ENCODE data around the gene PRRG3. TPM values are rescaled to one million over a fixed set of nuclear protein-coding genes. Genes with fewer than 3 reads are reported as not detected.

PRRG3 gene
- total RNA-seq, 1 experiment from 2014 or later, result not detected

DNA sequence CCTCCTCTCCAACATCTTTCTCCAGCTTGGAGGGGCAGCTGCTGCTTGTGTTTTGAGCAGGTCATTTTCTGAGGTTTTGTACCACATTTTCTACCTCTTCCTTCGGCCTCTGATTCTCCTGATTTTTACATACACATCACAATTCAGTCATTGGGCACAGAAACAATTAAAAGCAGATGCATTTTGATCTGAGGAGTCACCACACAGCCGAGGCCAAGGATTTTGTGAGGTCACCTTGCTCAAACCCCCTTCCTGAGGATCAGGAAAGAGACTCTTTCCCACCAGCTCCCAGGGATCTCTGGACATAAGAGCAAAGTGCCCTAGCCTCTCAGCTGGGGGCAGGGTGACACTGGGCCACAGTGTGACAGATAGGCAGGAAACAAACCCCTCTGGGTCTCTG lies 15.2 kb downstream of the PRRG3 start:
- POLR2A ChIA-PET, result no interaction called here
- intact Hi-C loops (cut with micrococcal nuclease), result loop anchor here (5.0 kb wide), 1 partner anchor 927 kb away; the partner anchor contains the start of gene GABRQ

More for the DNA sequence above, 15.2 kb downstream of the PRRG3 start:
- no peak overlapping the region for H3K4me3 ChIP-seq (replicated peaks in 1 of 2; ENCODE audit: low read depth in 1 of 2, low read length in 2 of 2)
- ATAC-seq (no peak), DNase-seq (ENCODE audit: low read depth, low spot score) (no peak)
- H4K20me1 ChIP-seq (ENCODE audit: insufficient read depth), result no peaks in the 10 kb centered on the region
- ChIA-PET CTCF (no interaction called here), RAD21 (ENCODE audit: low non-redundant PET in 1 of 2, low total read pairs in 2 of 2, uncharacterized antibody in 2 of 2, unreplicated experiment in 2 of 2) (no interaction called here)
- H3K27ac ChIP-seq (ENCODE audit: low read depth, low read length), result no peak overlapping the region
- BruUV-seq (replicated peaks), result no TSS peak
- H3K4me2 ChIP-seq (ENCODE audit: low read length), result no peak overlapping the region
- no peak for TF ChIP-seq ZFX (IDR thresholded peaks at IDR 0.05)
- no peak for TF ChIP-seq ZNF274 (IDR thresholded peaks at IDR 0.05; ENCODE audit: low read depth, low read length)
- TF ChIP-seq, protein P1, sequence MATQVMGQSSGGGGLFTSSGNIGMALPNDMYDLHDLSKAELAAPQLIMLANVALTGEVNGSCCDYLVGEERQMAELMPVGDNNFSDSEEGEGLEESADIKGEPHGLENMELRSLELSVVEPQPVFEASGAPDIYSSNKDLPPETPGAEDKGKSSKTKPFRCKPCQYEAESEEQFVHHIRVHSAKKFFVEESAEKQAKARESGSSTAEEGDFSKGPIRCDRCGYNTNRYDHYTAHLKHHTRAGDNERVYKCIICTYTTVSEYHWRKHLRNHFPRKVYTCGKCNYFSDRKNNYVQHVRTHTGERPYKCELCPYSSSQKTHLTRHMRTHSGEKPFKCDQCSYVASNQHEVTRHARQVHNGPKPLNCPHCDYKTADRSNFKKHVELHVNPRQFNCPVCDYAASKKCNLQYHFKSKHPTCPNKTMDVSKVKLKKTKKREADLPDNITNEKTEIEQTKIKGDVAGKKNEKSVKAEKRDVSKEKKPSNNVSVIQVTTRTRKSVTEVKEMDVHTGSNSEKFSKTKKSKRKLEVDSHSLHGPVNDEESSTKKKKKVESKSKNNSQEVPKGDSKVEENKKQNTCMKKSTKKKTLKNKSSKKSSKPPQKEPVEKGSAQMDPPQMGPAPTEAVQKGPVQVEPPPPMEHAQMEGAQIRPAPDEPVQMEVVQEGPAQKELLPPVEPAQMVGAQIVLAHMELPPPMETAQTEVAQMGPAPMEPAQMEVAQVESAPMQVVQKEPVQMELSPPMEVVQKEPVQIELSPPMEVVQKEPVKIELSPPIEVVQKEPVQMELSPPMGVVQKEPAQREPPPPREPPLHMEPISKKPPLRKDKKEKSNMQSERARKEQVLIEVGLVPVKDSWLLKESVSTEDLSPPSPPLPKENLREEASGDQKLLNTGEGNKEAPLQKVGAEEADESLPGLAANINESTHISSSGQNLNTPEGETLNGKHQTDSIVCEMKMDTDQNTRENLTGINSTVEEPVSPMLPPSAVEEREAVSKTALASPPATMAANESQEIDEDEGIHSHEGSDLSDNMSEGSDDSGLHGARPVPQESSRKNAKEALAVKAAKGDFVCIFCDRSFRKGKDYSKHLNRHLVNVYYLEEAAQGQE (IDR thresholded peaks at IDR 0.05; ENCODE audit: low read depth), result no peak
- TF ChIP-seq YY1 (IDR thresholded peaks at IDR 0.05; ENCODE audit: extremely low read depth, insufficient replicate concordance, low read depth, low read length), result no peak
- TF ChIP-seq, protein P2, sequence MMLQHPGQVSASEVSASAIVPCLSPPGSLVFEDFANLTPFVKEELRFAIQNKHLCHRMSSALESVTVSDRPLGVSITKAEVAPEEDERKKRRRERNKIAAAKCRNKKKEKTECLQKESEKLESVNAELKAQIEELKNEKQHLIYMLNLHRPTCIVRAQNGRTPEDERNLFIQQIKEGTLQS (IDR thresholded peaks at IDR 0.05), result no peak
- no peak for TF ChIP-seq ELF1 (IDR thresholded peaks at IDR 0.05; ENCODE audit: borderline replicate concordance, low read depth)
- TF ChIP-seq SIN3A (IDR thresholded peaks at IDR 0.05; ENCODE audit: low read depth), result no peak
- TF ChIP-seq POLR2A (IDR thresholded peaks at IDR 0.05; ENCODE audit: borderline replicate concordance, extremely low read depth, insufficient read depth, insufficient read length), result no peak
- TF ChIP-seq EZH2 (IDR thresholded peaks at IDR 0.05), result no peak
- no peak for TF ChIP-seq FOSL1 (IDR thresholded peaks at IDR 0.05; ENCODE audit: low read depth)
- TF ChIP-seq RAD21 (IDR thresholded peaks at IDR 0.05; ENCODE audit: low read depth), result no peak
- TF ChIP-seq, protein P3, sequence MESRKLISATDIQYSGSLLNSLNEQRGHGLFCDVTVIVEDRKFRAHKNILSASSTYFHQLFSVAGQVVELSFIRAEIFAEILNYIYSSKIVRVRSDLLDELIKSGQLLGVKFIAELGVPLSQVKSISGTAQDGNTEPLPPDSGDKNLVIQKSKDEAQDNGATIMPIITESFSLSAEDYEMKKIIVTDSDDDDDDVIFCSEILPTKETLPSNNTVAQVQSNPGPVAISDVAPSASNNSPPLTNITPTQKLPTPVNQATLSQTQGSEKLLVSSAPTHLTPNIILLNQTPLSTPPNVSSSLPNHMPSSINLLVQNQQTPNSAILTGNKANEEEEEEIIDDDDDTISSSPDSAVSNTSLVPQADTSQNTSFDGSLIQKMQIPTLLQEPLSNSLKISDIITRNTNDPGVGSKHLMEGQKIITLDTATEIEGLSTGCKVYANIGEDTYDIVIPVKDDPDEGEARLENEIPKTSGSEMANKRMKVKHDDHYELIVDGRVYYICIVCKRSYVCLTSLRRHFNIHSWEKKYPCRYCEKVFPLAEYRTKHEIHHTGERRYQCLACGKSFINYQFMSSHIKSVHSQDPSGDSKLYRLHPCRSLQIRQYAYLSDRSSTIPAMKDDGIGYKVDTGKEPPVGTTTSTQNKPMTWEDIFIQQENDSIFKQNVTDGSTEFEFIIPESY (IDR thresholded peaks at IDR 0.05; ENCODE audit: extremely low read depth, insufficient replicate concordance, low read length), result no peak
- no peak for TF ChIP-seq EZH2phosphoT487 (IDR thresholded peaks at IDR 0.05; ENCODE audit: borderline replicate concordance)
- no peak for TF ChIP-seq SRF (IDR thresholded peaks at IDR 0.05; ENCODE audit: low read depth)
- no peak for TF ChIP-seq POLR2AphosphoS5 (IDR thresholded peaks at IDR 0.05; ENCODE audit: low read depth, low read length)
- TF ChIP-seq, protein P4, sequence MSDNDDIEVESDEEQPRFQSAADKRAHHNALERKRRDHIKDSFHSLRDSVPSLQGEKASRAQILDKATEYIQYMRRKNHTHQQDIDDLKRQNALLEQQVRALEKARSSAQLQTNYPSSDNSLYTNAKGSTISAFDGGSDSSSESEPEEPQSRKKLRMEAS (IDR thresholded peaks at IDR 0.05), result no peak
- no peak for TF ChIP-seq TCF7L2 (IDR thresholded peaks at IDR 0.05; ENCODE audit: borderline replicate concordance, extremely low read depth, insufficient read depth, insufficient read length)
- no peak for TF ChIP-seq SP1 (IDR thresholded peaks at IDR 0.05; ENCODE audit: low read depth)
- no peak for TF ChIP-seq JUND (IDR thresholded peaks at IDR 0.05)
- TF ChIP-seq EGR1 (IDR thresholded peaks at IDR 0.05; ENCODE audit: low read depth), result no peak
- no peaks in the 10 kb centered on the region for H3K27me3 ChIP-seq (ENCODE audit: insufficient read depth, low read length)
- no peaks in the 10 kb centered on the region for H3K9me2 ChIP-seq (ENCODE audit: insufficient read depth)
- H3K79me2 ChIP-seq (ENCODE audit: insufficient read depth, low read length), result no peaks in the 10 kb centered on the region
- no peaks in the 10 kb centered on the region for H3K4me1 ChIP-seq (ENCODE audit: control insufficient read depth in 1 of 2, insufficient read depth in 2 of 2, low read length in 2 of 2)
- no peaks in the 10 kb centered on the region for H3K36me3 ChIP-seq (ENCODE audit: control insufficient read depth in 1 of 2, insufficient read depth in 2 of 2, low read length in 2 of 2)
- H3K9me3 ChIP-seq (ENCODE audit: control insufficient read depth in 1 of 2, insufficient read depth in 1 of 2, low read depth in 1 of 2, low read length in 2 of 2), result no peaks in the 10 kb centered on the region
- H2AFZ ChIP-seq (ENCODE audit: low read depth, low read length, poor library complexity, severe bottlenecking), result no peak overlapping the region
- no peak overlapping the region for H3K9ac ChIP-seq (ENCODE audit: low read length)
